Loucy (cell line): ENCODE data around the gene ADGRG1.

Experiments
- EZH2phosphoT487 ChIP-seq: fragments of 200-600 bp; IDR thresholded peaks from 2 replicates; pipeline ENCODE4 v1.6.1; 2018; ENCODE audit warnings: antibody characterized with exemption, mild to moderate bottlenecking, moderate library complexity, borderline replicate concordance
- TF ChIP-seq, protein P1 (sequence below): fragments of 200-600 bp; sonication (generic); conservative IDR thresholded peaks from 2 replicates; pipeline ENCODE4 v1.5.1; 2014; ENCODE audit warnings: mild to moderate bottlenecking, antibody characterized with exemption, low read length

GRCh38 chr16:57617604-57618111, 10.8 kb upstream of the ADGRG1 start:
- TF ChIP-seq, protein P1, sequence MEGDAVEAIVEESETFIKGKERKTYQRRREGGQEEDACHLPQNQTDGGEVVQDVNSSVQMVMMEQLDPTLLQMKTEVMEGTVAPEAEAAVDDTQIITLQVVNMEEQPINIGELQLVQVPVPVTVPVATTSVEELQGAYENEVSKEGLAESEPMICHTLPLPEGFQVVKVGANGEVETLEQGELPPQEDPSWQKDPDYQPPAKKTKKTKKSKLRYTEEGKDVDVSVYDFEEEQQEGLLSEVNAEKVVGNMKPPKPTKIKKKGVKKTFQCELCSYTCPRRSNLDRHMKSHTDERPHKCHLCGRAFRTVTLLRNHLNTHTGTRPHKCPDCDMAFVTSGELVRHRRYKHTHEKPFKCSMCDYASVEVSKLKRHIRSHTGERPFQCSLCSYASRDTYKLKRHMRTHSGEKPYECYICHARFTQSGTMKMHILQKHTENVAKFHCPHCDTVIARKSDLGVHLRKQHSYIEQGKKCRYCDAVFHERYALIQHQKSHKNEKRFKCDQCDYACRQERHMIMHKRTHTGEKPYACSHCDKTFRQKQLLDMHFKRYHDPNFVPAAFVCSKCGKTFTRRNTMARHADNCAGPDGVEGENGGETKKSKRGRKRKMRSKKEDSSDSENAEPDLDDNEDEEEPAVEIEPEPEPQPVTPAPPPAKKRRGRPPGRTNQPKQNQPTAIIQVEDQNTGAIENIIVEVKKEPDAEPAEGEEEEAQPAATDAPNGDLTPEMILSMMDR: no peak
- TF ChIP-seq EZH2phosphoT487: no peak
